Fibroblast of skin of right biceps (primary cell): Measurements from ENCODE around the gene ARMH3.

Experiments
- DNase-seq: peaks from one replicate; pipeline ENCODE4 v3.0.0-alpha.2; 2013

ARMH3 gene

DNA sequence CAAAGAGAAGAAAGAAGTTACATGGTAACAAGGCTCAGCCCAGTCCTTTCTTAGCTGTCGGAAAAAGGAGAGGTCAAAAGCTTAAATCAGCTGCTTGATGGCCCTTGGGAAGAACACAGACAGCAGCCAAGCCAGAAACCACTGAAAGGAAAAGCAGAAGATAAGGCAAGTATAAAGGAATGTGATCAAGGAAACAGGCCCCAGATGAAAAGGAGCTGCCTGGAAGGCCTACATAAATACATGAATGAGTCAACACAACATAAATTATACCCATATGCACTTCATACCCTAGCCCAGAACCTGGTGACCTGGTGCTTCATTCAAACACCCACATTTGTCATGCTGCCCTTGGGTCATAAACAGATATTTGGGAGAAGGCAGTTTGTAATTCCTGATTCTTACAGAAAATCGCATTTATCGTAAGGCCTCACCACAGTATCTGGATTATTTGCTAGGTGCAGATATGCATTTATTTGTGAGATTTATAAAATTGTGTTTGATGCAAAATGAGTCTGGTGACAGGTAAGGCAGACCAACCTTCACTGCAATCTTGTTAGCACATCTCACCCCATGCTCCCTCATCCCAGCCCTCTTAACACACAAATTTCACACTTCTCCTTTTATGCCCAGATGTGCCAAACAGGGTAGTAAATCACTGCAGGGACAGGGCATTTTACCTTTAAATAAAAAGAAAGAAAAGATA is 117.5 kb downstream of the ARMH3 start:
- DNase-seq: peak; percentile 88

DNA sequence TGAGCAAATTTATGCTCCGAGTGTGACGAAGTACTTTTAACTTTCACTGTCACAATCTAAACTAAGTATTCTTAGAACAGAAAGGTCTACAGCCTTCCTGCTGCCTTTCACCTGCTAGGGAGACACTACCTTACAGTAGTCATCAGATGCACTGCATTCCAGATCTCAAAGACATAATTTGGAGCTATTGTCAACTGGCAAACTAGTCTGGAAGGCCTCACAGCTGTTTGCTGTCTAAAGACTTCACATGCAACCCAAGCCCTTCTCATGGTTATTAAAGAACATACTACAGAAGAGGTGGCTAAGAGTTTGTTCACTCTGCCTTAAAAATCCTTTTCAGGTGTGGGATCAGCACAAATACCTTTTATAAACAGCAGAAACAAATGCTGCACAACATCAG is 120.5 kb downstream of the ARMH3 start:
- no peak for DNase-seq

DNA sequence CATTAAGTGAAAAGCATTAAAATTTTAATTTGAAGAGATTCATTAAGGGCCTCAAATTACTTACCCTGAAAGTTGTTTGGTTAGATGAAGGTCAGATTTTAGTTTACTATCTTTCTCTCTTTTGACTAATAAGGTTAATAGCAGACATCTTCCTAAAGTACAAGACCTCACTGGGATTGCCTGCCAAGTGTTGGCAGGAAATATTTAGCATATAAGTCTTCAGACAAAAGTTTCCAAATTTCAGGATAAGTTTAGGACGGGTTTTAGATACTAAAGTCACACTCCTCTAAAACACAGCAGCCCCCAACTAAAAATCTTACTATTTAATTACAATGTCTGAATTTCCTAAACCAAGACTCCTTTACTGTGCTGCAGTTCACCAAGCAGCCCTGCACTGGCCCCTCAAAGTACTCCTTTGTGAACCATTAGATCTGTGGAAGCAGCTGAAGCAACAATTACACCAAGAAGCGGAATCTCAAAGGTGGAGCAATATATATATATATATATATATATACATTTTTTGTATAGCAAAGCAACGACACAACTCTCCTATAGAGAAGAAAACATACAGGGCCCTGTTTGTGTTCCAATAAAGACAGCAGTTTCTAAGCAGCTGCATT is 121.2 kb downstream of the ARMH3 start:
- DNase-seq: no peak

DNA sequence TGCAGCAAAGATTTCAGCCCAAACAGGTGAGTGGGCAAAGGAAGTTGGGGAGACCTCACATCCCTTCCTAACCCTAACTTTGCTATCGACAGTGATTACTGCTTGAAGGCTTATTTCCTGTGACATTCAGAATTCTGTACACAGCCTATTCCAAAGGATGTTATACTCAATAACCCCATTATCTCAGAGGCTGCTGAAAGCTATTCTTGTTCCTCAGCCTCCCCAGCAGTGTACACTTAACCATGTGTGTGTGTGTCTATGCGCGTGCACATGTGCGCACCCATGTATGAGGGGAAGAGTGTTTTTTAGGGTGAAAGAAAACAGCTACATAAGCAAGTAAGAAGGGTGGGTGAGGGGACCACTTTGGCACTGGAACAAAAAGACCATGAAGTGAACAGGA is 122.0 kb downstream of the ARMH3 start:
- DNase-seq: no peak

DNA sequence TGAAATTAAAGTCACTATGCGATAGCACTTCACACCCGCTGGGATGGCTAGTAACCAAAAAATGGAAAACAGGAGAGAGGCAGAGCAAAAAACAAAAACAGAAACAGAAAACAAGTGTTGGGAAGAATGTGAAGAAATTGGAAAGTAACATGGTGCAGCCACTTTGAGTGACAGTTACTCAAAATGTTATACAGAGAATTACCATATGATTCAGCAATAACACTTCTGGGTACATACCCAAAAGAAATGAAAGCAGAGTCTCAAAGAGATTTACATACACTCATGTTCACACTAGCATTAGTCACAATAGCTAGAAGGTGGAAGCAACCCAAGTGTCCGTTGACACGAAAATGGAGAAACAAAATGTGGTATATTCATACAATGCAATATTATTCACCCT is 123.8 kb downstream of the ARMH3 start:
- no peak for DNase-seq

DNA sequence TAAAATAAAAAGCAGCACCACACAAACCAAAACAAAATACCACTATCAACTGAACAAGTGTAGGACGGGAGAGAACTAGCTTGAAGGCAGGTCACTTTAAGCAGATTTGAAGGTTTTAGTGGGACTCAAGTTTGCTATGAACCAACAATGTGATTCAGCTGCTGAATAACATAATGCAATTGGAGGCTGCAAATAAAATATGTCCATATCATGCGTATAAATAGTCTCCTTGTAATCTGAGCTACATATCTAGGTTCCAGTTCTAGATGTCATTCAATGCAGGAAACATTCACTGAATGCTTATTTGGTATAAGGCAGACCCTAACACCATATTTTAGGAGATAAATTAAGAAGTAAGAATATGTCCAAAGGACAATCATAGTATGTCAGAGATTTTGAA is 130.9 kb downstream of the ARMH3 start:
- no peak for DNase-seq

DNA sequence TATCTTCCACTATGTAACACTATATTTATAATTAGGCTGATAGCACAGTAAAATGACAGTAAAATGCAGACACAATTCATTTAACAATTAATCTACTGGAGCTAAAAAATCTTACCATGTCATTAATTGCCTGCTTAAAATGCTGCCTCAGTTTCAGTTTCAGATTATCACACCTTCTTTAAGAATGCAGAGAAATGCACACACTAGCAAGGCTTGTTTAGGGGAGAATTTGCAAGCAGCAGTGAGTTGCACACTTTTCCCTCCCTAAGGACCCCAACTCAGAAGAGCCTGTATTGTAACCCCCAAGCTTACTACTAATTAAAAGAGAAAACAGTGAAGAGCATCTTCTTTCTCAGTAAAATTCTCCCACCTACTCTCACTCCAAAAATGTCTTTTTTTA is 132.7 kb downstream of the ARMH3 start:
- DNase-seq: no peak

DNA sequence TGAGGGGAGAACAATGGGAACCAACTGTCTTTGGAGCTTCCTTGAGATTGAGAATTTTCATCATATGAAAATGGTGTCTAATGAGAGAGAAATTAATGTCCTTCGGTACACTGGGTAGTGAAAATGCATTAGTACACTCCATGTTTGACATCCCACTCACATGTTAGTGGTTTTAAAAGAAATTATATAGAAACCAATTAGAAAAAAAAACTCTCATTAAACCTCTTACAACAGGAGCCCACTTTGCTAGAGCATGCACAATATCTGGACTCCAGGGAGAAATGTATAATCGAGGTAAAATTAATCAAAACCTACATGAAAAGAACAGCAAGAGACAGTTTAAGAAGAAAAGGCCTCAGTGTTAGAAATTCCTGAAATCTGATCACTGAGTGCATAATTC is 133.1 kb downstream of the ARMH3 start:
- DNase-seq: no peak

DNA sequence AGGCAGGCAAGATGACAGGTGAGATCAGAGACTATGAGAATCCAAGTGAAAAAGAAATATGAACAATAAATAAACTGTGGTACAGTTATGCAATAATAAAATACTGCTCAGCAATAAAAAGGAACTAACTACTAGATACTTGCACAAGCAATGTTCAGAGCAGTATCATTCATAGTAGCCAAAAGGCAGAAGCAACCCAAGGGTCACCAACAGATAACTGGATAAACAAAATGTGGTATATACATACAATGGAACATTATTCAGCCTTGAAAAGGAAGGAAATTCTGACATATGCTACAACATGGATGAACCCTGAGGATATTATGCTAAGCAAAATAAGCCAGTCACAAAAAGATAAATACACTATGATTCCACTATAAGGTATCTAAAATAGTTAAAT is 135.4 kb downstream of the ARMH3 start:
- DNase-seq: no peak

DNA sequence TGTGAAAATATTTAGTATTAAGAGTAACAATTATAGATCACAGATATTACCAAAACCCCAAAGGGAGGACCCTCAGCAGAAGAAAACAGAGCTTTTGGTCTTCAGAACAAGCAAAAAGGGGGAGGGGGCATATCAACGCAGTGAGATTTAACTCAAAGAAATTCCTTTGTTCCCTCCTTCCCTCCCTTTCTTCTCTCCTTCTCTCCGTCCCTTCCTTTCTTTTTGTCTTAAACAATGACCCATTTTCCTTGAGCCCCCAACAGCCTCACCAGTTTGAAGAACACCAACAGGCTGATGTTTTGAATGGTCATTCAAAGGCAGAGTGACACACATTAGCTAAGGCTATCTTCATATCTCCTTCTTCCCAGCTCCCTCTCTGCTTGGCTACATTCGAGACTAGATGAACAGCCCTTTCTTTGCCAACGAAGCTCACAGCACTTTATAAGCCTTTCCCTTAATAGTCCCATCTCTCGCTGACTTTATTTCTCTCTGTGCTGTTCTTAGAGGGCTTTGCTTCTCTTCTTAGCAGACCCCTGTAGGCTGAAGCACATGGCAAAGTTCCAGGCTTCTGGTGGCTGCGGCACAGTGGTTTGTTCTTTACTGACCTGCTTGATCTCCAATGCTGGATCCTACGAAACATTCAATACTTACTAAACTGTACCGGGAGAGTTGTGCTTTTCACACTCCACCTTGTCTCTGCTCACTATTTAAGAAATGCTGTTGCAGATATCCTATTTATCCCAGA is 136.8 kb downstream of the ARMH3 start:
- no peak for DNase-seq

DNA sequence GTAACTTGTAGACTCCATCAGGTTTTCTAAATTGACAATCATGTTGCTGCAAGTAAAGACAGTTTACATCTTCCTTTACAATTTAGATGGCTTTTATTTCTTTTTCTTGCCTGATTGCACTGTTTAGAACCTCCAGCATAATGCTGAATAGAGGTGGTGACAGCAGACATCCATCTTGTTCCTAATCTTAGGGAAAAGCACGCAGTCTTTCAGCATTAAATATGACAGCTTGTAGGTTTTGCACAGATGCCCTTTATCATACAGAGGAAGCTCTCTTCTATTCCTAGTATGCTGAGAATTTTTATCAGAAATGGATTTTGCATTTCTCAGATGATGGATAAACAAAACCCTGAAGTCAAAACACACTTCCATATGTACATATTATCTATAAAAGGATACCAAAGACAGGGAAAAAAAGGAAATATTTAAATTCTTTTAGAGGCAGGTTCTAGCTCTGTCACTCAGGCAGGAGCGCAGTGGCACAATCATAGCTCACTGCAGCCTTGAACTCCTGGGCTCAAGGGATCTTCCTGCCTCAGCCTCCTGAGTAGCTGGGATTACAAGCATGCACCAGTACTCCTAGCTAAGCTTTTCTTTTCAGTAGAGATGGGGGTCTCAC is 143.3 kb downstream of the ARMH3 start:
- DNase-seq: no peak

DNA sequence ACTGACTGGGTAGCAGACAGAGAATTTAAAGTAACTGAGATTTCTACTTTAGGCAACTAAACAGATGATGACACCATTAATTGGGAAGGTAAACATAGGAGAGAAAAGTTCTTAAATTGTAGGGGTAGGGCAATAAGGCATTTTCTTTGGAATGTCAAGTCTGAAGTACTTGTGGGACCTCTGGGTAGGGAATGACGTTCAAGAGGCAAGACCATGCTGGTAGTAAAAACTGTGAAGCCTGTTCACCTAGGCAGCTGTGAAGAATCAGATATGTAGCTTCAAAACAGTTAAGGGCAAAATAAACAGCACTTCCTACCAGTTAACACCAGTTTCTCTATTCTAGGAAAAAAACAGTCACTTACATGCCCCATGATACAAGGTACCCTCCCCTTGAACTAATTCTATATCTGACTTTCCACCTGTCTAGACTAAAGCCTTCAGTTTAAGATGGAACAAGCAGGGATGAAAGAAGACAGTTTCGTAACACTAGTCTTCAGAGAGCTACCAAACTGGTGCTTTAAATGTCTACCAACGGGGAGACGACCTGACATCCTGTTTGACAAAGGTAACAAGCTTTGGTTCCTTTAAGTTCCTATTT is 149.3 kb downstream of the ARMH3 start:
- no peak for DNase-seq

DNA sequence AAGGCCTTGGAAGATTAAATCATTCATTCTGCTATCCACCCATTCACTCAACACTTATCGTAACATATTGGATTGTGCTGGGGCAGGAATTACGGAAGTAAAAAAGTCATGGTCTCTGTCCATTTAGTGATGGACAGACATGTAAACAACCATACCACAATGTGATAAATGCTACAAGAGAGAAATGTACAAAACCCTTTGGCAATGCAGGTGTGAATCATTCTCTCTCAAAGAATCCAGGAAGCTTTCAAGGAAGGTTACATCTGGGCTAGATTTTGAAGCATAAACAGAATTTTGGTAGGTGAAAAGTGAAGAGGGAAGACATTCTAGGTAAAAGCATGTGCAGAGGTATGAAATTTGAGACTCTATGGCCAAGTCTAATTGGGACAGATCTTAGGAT is 150.7 kb downstream of the ARMH3 start:
- DNase-seq: no peak

DNA sequence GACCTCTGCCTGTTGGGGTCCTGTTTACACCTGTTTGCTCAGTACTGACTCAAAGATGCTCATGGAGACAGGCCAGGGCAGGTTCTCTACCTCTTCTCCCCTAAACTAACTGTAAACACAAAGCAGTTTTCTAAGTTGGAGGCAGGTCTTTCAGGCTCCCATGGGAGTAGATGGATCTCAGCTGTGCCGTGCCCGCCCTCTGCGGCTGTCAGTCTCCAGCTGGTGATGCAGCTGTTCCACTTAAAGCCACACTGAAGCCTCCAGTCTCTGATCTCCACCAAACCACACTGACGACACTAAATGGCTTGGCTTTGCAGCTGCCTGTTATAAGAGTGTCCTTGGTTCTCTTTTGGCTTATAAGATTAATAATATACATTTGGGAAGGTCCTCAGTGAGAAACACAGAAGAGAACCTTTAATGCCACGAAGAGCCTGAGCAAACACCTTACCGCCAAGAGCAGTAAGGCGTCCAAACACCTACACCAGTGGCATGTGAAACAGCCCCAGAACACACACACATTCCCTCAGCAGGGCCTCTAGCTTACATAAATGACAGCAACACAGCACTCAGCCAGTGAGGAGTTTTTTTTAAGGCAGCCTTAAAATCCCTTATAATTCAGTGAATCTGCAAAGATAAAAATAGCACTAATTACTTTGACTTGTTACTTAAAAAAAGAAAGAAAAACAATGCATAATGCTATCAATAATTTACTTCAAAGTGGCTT is 152.0 kb downstream of the ARMH3 start:
- DNase-seq: no peak

DNA sequence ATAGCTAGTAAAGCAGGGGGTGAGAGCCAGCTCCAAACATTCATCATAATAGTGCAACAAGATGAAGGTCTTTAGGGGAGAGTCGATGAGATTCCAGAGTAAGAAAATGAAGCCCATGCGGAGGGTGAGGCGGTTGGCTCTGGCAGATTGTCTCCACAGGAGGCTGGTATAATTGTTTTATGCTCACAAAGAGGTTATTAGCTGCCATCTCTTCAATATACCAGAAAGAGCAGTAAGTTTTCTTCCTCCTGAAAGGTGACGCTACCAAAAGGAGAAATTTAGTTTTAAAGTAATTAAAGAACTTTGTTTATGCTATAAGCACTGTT is 153.2 kb downstream of the ARMH3 start:
- no peak for DNase-seq

DNA sequence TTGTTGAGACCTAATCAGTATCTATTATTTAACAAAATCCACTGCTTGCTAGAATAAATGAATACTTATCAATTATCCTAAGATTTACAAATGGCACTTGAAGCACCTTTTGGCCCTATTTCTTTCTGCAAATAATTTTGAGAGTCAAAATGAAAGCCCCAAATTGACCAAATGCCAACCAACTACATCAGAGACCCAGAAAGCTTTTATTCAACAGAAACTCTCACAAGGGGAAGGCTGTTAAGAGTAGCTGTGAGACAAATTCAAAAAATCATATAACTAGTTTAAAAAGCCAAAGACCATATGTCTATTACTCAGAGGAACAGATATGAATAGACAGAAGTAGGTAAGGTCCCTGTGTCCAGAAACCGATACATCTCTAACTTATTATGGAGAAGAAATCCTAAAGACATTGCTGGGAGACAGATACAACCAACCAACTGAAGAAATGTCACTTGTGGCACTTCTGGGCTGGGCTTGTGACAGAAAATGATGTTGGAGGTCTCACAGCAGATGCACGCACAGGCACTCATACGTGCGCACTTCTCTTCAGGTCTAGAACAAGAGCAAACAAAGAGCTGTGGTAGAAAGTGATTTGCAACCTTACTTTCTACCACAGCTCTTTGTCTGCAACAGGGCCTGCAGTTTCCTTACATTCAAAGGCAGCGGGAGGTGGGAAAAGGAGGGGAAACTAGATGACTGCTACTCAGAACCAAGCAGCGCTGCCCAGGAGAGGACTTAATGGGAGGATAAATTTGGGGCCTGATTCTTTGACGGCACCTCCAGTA is 153.7 kb downstream of the ARMH3 start:
- DNase-seq: no peak

DNA sequence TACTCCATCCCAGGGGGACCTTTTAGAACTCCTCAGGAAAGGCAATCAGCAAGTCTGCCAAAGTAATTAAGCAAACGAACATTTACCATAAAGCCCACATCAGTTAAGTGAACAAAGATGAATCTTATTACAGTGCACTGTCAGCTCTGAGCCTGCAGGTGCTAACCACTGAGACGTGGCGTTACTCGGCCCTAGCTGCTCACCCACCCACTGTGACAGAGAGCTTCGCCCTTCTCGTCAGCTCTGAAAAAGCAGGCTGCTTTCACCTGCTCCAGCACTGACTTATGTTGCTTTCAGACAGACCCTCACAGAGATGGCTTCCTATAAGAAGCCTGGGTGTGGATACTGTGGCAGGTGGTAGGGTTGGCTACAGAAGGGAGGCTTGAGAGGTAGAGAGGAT is 154.6 kb downstream of the ARMH3 start:
- no peak for DNase-seq

DNA sequence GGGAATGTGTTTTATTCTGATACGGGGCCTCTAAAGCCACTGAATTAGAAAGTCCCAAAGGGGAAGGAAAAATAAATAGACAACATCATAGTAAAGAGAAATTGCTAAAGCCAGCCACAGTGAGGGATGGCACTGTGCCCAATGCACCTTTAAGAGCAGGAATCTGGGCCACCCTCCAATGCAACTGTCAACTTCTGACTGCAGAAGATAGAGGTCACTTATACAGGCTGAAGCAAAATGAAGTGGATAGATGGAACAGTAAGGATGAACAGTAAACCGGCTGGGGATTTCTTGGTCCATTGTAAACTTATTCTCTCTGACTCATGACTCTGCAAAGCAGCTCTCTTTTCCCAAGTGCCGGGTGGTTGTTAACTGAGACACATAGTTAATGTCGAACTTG is 158.3 kb downstream of the ARMH3 start:
- peak; percentile 7 for DNase-seq

DNA sequence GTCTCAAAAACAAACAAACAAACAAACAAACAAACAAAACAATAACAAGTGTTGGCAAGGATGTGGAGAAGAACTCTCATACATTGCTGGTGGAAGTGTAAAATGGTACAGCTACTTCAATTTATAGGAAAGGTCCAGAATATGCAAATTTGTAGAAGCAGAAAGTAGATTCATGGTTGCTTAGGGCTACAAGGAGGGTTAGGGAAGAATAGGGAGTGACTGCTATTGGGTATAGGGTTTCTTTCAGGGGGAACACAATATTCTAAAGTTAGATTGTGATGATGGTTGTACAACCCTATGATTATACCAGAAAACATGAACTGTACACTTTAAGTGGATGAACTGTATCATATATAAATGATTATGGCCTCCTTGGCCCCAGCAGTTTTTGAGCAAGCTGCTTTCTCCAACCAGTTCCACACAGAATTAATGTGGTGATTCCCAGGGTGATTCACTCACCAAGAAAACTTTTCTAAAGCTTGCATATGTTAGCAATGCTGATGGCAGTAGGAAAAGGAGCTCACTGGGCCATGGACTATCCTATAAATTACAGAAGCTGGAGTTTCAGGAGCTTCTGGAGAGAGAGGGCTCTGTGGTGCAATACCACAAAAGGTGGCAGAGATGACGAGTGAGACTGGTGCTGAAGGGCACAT is 159.6 kb downstream of the ARMH3 start:
- peak; percentile 15 for DNase-seq

DNA sequence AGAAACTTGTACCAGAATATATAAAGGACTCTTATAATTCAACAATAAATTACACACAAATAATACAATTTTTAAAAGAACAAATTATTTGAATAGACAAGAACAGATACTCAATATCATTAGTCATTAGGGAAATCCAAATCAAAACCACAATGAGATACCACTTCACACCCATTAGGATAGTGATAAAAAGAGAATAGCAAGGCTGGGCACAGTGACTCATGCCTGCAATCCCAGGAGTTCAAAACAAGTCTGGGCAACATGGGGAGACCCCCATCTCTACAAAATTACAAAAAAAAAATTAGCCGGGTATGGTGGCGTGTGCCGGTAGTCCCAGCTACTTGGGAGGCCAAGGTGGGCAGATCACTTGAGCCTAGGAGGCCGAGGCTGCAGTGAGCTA is 160.2 kb downstream of the ARMH3 start:
- no peak for DNase-seq

DNA sequence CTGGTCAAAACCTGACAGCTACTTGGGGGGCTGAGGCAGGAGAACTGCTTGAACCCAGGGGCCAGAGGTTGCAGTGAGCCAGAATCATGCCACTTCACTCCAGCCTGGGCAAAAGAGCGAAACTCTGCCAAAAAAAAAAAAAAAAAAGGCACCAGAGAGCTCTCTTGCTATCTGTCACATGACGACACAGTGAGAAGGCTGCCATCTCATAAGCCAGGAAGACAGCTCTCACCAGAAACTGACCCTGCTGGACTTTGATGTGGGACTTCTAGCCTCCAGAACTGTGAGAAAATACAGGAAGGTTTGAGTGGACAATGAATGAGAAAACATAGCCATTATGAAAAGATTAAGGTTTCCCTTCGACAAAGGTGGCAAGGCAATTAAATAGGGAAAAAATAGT is 161.2 kb downstream of the ARMH3 start:
- DNase-seq: no peak

DNA sequence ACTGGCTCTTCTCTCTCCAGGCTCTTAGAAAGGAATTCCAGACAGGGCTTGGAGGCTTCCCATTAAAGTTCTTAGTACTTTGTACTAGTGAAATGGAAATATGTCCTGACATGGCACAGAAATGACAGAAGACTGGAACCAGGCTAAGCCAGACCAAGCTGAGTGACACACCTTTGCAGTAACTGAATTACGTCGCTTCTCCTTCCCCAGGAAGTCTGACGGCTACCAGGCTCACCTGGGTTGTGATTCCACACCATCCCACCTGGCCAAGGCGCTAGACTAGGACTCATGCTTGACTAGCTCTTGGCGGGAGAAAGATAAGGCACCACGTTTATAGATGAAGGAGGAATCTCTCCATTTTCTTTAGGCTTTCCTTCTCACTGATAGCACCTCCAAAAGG is 161.7 kb downstream of the ARMH3 start:
- no peak for DNase-seq
